Activated CD4-positive, alpha-beta T cell treated with anti-CD3 and anti-CD28 coated beads for 48 hours (primary cell): ENCODE data around the gene TMEM248.
"Not testable (repeated sequence)": the region's sequence is repeated elsewhere in the genome, so short reads cannot be mapped to it uniquely, and the experiment has no call there.

Experiments used
- DNase-seq: peaks from one replicate; pipeline ENCODE4 v3.0.0-alpha.2; 2020

Gene TMEM248

DNA sequence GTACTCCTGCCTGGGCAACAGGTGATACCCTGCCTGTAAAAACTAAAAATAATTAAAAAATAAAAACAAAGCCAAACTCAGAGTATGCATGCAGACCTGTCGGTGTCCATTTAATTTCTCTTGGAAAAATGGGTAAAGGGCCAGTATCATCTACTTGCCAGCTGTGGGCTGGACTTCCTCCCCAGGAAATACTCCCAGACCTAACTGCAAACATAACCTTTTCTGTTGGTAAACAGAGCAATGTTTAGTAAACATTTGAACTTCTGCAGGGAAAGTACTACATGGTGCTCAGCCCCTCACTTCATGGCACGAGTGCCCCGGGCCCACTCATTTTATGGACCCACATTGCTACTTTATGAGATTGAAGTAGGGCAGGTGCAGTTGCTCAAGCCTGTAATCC, 10.2 kb upstream of the TMEM248 start:
- DNase-seq: no peak

DNA sequence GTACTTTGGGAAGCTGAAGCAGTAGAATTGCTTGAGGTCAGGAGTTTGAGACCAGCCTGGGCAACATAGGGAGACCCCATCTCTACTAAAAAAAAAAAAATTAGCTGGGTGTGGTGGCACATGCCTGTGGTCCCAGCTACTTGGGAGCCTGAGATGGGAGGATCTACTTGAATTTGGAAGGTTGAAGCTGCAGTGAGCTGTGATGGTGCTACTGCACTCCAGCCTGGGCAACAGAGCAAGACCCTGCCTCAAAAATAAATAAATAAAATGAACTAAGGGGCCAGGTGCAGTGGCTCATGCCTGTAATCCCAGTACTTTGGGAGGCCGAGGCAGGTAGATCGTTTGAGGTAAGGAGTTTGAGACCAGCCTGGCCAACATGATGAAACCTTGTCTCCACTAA, 9.8 kb upstream of the TMEM248 start:
- DNase-seq: not testable (repeated sequence)

DNA sequence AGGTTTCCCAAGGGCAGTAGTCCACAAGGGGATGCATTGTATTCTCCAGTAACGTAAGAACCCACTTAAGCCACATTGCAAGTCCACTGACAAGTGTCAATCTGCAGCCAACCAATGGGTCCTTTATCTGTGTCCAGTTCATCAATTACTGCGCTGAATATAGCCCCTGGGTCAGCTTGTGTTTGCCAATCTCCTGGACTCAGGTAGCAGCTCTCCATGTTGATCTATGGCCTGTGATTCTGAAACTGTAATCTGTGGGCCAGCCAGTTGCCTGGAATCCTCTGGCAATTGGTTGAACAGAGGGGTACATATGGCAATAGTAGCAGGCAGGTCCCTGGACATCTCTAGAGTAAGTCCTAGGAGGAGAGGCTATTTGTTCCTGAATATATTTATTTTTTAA, 8.8 kb upstream of the TMEM248 start:
- no peak for DNase-seq

DNA sequence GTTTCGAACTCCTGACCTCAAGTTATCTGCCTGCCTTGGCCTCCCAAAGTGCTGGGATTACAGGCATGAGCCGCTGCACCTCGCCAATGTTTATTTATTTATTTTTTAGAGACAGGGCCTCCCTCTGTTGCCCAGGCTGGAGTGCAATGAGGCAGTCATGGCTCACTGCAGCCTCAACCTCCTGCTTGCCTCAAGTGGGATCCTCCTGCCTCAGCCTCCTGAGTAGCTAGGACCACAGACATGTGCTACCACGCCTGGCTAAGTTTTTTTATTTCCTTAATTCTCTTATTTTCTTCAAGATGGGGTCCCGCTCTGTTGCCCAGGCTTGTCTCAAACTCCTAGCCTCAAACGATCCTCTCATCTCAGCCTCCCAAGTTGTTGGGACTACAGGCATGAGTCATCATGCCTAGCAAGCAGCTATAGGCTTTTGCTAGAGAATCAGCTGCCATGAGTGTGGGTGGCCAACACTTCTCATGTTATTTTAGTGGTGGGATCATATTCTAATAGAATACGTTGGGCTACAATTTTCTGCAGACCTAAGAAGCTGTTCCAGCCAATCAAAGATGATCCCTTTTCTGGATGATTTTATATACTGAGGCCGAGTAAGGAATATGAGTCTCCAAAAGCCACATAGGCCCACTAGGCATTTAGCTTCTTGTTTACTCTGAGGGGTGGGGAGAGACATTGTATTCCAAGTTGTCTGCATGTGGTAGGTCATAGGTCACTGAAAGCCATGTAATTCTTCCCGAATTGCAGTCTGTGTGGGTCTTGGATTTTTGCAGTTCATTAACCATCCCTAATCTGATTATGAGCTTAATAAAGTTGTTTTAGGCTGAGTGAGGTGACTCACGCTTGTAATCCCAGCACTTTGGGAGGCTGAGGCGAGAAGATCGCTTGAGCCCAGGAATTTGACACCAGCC, 7.6 kb upstream of the TMEM248 start:
- DNase-seq: no peak

DNA sequence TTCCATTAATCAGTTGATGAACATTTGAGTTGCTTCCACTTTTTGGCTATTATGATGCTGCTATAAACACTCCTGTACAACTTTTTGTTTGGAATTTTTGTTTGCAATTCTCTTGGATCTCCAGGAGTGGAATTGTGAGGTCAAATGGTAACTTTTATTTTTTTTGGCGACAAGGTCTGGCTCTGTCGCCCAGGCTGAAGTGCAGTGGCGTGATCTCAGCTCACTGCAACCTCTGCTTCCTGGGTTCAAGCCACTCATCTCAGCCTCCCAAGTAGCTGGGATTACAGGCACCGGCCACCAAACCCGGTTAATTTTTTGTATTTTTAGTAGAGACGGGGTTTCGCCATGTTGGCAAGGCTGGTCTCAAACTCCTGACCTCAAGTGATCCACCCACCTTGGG, 3.1 kb upstream of the TMEM248 start:
- not testable (repeated sequence) for DNase-seq

DNA sequence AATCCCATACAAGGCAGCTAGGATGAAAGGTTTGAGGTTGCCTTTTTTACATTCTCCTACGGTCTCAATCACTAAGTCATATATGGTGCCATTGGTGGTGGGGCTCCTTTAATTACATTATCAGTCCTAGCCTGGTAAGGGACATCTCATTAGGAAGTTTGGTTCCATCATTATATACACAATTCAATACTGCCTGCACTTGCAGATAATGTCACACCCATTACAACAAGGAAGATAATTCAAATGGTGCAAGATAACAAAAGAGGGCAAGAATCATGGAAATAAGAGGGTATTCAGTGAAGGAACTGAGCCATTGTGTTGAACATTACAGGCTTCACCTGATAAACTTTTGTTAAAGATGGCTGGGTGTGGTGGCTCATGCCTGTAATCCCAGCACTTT, 1.7 kb upstream of the TMEM248 start:
- no peak for DNase-seq

DNA sequence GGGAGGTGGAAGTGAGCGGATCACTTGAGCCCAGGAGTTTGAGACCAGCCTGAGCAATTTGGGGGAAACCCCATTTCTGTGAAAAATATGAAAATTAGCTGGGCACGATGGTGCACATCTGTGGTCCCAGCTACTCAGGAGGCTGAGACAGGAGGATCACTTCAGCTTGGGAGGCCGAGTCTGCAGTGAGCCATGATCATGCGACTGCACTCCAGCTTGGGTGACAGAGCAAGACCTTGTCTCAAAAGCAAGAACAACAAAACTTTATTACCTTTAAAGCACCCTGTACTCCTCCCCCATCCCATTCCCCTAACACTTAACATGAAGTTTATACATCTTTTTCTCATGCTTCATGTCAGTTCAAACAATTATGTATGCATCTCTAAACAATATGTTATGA, 1.3 kb upstream of the TMEM248 start:
- no peak for DNase-seq

DNA sequence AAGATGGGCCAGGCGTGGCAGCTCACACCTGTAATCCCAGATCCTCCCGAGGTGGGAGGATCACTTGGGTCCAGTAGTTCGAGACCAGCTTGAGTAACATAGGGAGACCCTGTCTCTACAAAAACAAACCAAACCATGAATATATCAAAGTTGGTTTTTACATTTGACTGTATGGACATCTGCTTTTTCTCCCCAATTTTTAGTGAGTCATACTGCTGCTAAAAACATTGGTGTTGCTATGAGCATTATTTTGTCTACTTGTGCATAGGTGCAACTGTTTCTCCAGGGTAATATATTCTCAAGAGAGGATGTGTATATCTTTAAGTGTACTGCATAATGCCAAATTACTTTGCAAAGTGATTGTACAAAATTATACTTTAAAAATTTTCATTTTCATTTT, 769 bp upstream of the TMEM248 start:
- DNase-seq: no peak

DNA sequence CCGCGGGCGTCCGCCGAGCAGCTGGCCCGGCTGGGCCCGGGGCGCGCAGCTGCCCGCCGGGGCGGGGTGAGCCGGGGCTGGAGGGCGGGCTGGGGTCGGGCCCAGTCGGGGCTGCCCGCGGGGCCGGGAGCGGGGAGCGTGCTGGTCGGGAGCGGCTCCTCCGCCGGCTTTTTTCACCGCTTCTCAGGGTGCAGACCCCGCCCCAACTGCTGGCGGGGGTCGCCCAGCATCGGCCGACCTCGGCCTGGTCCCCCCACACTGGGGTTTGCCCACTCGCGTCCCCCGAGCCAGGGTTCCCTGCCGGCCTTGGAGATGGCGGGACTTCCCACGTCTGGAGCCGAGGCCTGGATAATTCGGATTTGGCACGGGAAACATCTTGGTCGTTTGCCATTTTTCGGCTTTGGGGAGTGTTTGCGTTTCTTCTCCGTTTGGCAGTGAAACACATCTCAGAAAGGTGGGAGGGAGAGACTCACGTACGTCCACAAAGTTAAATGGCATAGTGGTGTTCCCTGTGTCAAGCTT, 432 bp downstream of the TMEM248 start:
- DNase-seq: peak; percentile 11

DNA sequence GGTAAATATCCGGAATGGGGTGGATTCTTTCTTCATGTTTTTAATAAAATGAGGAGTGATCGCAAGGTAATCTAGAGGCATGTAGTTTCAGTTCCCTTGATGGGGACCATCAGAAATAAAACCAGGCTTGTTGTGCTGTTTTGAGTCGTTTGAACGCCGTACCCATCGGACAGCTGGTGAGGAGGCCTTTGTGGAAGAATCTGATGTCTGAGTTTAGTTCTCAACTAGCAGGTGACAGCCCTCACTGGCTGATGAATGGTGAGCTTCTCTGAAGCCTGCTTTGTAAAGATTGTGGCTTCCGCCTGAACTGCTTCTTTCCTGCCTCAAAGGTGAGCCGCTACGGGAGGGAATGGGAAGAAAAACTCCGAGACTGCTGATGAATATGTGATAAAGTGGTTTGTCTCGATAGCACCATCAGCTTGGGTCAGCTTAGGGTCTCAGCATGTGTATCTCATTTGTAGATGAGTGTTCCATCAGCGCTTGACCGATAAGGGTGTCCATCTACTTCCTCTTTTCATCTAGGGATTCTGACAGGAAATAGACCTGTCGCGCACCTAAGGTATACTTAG, 977 bp downstream of the TMEM248 start:
- peak; percentile 19 for DNase-seq

DNA sequence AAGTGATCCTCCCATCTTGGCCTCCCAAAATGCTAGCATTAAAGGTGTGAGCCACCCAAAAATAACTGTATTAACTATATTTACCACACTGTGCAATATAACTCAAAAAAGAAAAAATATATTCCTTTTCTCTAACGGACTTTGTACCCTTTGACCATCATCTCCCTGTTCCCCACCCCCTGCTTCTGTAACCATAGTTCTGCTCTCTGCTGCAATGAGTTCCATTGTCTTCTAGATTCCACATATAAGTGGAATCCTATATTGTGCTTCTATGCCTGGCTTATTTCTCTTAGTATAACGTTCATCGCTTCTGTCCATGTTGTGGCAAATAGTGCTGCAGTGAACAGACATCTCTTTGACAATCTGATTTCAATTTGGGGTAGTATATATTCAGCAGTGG, 4.2 kb downstream of the TMEM248 start:
- DNase-seq: no peak

DNA sequence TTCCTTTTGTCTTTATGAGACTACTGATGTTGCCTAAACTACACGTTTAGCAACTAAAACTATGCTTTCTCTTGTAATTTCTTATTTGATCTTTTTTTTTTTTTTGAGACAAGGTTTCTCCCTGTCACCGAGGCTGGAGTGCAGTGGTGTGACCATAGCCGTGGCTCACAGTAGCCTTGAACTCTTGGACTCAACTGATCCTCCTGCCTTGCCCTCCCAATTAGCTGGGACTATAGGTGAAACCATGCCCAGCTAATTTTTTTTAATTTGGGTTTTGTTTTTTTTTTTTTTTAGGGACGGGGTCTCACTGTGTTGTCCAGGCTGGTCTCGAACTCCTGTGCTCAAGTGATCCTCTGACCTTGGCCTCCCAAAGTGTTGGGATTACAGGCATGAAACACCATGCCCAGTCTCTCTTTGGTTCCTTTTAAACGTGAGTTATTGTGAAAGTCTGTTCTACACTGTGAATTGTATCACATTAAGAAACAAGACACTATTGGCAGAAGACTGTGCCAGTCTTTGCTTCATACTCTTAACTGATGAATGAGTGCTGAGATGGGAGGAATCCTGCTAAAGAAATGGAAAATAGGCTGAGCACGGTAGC, 6.4 kb downstream of the TMEM248 start:
- no peak for DNase-seq

DNA sequence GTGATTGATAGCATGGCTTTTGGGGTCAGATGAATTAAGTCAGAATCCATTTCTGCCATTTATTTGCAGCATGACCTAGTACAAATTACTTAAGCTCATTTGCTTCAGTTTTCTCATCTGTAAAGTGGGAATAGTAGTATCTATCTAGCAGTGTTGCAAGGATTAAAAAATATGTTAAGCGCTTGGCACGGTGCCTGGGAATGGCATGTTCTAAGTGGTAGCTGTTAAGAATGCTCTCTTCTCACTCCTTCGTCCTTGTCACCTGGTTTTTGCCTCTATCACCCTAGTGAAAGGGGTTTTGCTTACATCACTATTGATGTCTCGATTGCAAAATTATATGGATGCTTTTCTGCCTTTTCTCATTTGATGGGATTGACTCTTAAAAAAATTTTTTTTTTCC, 7.4 kb downstream of the TMEM248 start:
- no peak for DNase-seq

DNA sequence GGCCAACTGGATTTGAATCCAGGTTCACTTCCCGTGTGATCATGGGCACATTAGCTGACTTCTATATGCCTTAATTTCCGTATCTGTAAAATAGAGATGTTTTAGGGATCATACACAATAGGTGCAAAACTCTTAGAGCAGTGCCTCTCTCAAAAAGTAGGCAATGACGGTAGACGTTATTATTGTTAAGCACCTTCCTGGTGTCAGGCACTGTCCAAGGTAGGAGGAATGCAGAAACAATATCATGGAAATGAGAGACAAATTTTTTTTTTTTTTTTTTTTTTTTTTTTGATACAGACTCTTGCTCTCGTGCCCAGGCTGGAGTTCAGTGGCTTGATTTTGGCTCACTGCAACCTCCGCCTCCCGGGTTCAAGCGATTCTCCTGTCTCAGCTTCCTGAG, 8.1 kb downstream of the TMEM248 start:
- no peak for DNase-seq

DNA sequence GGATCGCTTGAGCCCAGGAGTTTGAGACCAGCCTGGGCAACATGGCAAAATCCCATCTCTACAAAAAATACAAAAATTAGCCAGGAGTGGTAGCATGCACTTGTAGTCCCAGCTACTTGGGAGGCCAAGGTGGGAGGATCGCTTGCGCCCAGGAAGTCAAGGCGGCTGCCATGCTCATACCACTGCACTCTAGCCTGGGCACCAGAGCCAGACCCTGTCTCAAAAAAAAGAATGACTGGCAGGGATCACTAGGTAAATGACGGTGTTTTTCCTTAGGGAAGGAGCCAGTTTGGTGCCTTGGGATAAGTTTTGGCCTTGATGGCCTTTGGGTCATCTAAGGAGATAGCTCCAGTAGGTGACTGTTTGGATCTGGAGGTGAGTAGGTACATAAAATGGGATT, 8.9 kb downstream of the TMEM248 start:
- DNase-seq: no peak

DNA sequence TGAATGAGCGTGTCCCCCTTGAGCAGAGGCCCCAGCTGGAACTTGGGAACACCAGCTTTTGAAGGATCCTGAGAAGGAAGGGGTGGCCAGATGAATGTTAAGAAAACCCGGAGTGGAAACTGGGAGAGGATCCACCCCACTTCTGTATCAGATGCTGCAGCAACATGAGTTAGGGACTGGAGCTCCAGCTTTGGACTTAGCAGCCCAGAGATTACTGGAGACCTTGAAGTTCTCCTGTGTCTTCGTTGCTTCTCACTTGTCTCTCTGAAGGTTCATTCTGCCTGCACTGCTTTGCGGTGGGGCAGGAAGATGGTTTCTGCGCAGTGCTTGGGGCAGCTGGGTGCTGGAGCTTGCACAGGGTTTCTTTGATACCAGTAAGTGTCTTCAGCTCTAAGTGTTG, 9.3 kb downstream of the TMEM248 start:
- DNase-seq: no peak

DNA sequence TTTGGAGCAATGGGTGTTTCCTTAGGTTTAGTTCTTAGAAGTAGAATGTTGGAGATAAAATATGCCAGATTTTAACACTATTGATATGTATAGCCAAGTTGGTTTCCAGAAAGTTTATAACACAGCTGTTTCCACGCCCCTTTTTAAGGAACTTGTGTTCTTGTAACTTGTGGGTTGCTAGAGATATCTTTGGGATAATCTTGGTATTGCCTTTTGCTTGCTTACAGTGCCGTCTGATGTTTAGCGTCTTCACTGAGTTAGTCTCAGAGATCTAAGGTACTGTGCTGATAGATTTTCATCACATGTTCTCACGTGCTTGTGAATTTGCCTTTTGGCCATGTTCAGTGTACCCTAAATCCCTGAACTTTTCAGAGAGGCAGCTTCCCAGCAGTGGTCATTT, 12.4 kb downstream of the TMEM248 start:
- DNase-seq: no peak

DNA sequence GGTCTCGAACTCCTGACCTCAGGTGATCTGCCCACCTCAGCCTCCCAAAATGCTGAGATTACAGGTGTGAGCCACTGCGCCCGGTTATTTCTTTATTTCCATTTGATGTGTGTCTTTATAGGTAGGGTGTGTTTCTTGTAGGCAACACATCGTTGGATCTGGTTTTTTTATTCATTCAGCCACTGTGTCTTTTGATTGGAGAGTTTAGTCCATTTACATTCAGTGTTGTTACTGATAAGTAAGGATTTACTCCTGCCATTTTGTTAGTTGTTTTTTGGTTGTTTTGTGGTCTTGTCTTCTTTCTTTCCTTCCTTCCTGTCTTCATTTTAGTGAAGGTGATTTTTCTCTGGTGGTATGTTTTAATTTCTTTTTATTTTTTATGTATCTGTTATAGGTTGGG, 16.9 kb downstream of the TMEM248 start:
- no peak for DNase-seq

DNA sequence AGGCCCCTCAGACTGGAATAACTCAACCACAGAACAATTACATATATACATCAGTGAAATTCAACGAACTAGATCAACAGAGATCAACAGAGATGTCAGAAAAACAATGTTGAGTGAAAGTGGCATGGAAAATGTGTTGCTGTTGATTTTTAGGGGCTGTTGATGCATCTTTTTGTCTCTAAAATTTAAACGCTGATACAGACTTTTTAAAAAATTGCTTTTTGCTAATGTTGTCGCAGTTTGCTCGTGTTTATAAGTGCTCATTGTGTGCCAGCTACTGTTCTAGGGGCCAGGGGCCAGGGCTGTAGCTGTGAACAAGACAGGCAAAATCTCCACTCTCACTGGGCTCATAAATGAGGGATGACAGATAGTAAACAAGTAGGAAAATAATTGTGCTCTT, 18.3 kb downstream of the TMEM248 start:
- DNase-seq: no peak

DNA sequence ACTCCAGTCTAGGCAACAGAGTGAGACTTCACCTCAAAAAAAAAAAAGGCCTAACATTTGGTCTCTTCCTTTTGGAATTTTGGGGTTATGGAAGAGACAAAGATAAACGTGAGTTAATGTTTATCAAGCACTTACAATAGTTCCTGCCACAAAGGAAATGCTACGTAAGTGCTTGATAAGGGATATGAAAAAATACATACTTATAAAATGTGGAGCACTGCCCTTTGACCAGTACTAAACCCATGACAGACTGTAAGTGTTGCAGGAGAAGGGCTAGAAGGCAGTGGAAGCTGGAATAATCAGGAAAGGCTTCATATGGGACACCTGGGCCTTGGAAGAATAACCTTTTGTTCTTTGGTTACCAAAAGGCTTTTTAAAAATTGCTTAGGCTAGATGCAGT, 25.5 kb downstream of the TMEM248 start:
- no peak for DNase-seq

DNA sequence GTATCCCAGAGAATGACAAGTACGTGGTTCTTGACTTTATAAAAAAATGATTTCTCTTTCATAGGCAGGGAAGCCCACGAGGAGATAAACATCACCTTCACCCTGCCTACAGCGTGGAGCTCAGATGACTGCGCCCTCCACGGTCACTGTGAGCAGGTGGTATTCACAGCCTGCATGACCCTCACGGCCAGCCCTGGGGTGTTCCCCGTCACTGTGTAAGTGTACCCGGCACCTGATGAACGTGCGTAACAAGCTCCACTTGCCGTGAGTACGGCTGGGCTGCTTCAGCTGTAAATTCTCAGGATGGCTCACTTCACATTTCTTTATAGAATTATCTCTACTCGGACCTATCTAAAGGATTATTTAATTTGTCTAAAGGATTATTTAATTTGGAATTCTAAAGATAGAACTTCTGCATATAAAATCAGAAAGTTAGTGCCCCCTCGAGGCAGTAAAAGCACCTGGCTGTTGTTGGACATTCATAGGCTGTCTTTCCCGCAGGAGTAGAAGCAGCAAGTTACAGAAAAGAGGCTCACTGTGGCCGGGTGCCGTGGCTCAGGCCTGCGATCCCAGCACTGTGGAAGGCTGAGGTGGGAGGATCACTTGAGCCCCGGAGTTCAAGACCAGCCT, 27.6 kb downstream of the TMEM248 start:
- DNase-seq: no peak

DNA sequence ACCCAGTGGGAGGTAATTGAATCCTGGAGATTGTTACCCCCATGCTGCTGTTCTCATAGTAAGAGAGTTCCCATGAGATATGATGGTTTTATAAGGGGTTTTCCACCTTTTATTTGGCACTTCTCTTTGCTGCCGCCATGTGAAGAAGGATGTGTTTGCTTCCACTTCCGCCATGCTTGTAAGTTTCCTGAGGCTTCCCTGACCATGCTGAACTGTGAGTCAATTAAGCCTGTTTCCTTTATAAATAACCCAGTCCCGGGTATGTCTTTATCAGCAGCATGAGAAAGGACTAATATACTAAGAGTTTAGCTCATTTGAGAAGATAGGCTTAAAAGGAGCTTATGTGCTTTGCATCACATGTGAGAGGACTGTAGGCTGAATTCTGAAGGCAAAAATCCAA, 29.3 kb downstream of the TMEM248 start:
- DNase-seq: no peak

DNA sequence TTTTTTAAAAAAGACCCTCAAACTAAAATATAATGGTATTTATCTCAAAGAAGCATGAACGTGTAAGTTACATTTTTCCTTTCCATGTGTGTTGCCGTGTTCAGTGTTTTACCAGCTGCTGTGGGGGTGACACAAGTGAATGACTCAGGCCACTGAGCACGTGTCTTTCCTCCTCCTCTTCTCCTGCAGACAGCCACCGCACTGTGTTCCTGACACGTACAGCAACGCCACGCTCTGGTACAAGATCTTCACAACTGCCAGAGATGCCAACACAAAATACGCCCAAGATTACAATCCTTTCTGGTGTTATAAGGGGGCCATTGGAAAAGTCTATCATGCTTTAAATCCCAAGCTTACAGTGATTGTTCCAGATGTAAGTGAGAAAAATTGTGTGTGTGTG, 29.7 kb downstream of the TMEM248 start:
- DNase-seq: no peak
